Inflammatory macrophage (primary cell): ENCODE data around the gene BCL2L13.
"Not testable (repeated sequence)": the region's sequence is repeated elsewhere in the genome, so short reads cannot be mapped to it uniquely, and the experiment has no call there.

Experiments used
- DNase-seq, 2 donors: peaks; one replicate each; pipeline ENCODE4 v3.0.0-alpha.2; 2020 to 2022

The BCL2L13 gene

GRCh38 chr22:17697196-17697595 lies 58.6 kb downstream of the BCL2L13 start:
- DNase-seq: peak; percentile 26 to 37

DNA sequence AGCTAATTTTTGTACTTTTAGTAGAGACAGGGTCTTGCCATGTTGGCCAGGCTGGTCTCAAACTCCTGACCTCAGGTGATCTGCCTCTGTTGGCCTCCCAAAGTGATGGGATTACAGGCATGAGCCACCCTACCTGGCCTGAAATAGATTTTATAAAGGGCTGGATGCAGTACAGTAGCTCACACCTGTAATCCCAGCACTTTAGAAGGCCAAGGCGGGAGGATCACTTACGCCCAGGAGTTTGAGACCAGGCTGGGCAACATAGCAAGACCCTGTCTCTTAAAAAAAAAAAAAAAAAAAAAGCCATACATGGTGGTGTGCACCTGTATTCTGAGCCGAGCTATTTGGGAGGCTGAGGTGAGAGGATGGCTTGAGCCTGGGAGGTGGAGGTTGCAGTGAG lies 59.7 kb downstream of the BCL2L13 start:
- not testable (repeated sequence) for DNase-seq

DNA sequence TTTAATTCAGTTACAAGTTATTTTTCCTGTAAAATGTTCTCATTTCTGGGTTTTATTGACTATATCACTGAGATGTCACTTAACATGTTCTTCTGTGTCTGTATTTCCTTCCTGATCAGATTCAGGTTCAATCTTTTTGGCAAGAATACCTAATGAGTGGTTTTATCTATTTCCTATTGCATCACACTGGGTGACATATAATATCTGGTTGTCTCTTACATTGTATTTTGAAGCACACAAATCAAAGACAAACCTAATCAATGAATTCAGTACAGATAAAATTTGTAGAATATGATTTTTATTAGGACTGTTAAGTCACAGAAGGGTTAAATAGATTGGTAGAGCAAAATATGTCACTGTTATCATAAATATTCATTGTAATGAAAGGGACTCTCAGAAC lies 60.4 kb downstream of the BCL2L13 start:
- DNase-seq: no peak

DNA sequence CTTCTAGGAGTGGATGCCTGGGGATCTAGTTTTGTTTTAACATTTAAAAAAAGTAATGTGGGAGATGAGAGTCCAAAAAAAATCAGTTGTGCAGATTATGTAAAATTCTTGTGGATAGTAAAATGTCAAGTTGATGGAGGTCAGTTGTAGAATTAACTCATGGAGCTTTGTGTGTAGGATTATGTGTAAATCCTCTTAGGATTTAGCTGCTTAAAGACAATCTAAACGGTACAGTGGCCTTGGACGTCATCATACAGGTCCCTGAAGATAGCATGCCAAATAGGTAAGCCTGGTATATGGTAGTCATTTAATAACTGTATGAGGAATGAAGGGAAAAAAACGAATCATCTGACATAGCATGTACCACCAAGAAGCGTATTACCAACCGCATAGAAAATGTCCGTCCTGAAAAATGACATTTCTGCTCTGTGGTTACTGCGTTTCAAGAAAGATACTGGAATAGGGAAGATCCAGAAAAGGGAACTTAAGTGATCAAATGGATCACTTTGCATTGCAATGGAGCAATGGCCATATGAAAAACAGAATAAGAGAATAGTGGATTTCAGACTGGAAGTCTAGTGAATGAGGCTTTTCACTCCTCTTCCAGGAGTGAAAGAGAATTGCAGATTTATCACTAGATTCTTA lies 61.3 kb downstream of the BCL2L13 start:
- DNase-seq: peak; percentile 67 to 87

GRCh38 chr22:17700778-17701177 lies 62.2 kb downstream of the BCL2L13 start:
- no peak for DNase-seq

DNA sequence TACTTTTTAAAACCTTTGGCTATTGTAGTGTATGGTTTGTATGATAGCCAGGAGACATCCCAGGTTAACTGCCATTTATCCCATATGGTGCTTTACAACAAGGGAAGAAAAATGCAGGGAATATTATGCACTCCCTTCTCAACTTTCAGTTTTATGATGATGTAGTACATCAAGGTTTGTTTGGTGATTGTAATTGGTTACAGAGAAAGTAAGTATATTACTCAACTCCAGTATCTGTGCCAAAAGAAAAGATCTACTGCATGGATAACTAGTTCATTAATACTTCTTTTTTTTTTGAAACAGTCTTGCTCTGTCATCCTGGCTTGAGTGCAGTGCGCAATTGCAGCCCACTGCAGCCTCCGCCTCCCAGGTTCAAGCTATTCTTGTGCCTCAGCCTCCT lies 65.3 kb downstream of the BCL2L13 start:
- DNase-seq: no peak

DNA sequence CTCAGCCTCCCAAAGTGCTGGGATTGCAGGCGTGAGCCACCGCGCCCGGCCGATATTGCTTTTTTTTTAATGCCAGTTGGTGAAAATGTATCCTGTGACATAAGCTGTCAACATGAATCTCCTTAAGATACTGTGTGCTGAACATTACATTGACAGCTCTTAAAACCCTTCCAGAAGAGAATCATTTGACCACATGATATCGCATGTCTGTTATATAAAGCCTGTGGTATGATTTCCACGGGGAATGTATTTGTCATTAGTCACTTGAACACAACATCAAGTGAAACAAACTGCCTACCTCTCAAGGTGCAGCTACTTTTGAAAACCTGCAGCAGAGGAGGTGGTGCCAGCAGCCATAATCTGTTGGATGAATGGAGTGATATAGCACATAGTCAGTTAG lies 67.0 kb downstream of the BCL2L13 start:
- no peak for DNase-seq

- DNase-seq: peak; percentile 66 to 86
These were observed 67.7 kb downstream of the BCL2L13 start for GRCh38 chr22:17705951-17706900.

GRCh38 chr22:17706947-17707346 lies 68.4 kb downstream of the BCL2L13 start:
- peak in 1 of 2 donors; percentile 25 for DNase-seq

DNA sequence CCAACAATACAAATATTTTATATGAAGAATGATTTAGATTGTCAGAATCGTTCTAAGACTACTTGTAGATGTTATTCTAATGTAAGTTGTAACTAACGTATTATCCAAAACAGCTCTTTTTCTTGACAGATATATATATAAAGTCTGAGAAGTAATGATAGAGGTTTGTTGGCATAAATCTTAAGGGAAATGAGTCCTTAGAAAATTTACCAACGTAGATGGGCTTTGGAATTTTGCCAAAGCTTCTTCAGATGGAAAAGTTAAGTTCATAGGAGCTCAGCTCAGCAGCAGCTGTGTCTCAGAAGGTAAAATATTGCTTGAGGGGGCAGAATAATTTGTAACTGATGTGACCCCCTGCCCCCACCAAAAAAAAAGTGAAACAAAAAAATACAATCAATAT lies 69.0 kb downstream of the BCL2L13 start:
- no peak for DNase-seq

DNA sequence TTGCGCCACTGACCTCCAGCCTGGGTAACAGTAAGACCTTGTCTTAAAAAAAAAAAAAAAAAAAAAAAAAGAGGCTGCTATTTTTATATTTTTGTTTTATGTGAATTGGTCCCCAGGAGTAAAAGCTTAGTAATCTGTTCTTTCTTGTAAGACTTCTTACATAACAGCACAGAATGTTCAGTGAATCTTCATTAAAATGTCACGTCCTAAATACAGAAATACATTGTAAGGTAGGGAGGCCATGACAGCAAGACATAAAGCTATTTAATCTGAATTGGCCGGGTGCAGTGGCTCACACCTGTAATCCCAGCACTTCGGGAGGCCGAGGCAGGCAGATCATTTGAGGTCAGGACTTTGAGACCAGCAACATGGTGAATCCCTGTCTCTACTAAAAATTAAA lies 71.5 kb downstream of the BCL2L13 start:
- no peak for DNase-seq

DNA sequence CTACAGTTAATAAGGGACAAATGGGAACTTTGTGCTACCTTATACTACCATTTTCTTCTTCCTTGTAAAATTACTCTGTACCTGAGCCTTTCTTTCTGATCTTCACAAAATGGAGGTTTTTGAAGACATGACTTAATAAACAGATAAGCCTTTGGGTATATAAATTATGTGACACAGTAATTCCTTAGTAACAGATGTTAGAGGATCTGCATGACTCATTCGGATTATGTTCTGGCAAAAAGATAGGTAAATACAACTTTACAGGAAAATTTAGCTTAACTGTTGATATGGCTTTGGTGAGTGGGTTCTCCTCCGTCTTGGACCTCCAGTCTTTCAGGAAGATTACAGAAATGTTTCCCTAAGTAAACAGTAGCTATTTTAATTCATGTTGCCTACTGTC lies 73.9 kb downstream of the BCL2L13 start:
- DNase-seq: no peak

- DNase-seq: no peak
These were observed 78.0 kb downstream of the BCL2L13 start for GRCh38 chr22:17716529-17716928.

- no peak for DNase-seq
These were observed 79.2 kb downstream of the BCL2L13 start for GRCh38 chr22:17717708-17718107.

GRCh38 chr22:17719911-17720310 lies 81.4 kb downstream of the BCL2L13 start:
- DNase-seq: no peak

DNA sequence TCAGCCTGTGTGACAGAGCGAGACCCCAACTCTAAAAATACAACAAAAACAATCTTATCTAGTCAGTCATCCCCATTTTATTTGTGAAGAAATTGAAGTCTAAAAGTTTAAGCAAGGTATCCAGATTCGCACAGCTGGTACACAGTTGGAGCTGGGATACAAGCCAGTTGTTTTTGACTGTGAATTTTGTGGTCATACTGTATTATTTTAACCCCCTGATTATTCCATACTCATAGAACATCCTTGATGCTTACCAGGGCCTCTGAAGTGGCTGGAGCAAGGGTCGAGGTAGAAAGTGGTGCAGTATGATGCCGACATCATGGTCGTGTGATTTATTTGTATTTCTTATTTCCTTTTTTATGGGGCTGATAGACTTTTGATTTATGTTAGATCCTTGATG lies 85.7 kb downstream of the BCL2L13 start:
- DNase-seq: no peak

GRCh38 chr22:17724678-17725499 lies 86.3 kb downstream of the BCL2L13 start:
- no peak for DNase-seq

DNA sequence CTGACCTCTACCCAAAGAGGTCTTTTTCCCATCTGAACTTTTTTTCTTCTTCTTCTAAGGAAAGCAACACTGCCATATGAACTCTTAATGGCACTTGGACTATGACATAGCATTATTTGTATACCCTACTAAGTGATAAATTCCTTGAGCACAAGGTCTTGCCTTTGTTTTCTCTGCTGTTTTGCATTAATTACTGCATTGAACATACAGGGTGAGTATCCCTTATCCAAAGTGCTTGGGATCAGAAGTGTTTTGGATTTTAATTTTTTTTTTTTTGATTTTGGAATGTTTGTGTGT lies 86.9 kb downstream of the BCL2L13 start:
- DNase-seq: no peak

- no peak for DNase-seq
These were observed 87.7 kb downstream of the BCL2L13 start for GRCh38 chr22:17726006-17726927.

DNA sequence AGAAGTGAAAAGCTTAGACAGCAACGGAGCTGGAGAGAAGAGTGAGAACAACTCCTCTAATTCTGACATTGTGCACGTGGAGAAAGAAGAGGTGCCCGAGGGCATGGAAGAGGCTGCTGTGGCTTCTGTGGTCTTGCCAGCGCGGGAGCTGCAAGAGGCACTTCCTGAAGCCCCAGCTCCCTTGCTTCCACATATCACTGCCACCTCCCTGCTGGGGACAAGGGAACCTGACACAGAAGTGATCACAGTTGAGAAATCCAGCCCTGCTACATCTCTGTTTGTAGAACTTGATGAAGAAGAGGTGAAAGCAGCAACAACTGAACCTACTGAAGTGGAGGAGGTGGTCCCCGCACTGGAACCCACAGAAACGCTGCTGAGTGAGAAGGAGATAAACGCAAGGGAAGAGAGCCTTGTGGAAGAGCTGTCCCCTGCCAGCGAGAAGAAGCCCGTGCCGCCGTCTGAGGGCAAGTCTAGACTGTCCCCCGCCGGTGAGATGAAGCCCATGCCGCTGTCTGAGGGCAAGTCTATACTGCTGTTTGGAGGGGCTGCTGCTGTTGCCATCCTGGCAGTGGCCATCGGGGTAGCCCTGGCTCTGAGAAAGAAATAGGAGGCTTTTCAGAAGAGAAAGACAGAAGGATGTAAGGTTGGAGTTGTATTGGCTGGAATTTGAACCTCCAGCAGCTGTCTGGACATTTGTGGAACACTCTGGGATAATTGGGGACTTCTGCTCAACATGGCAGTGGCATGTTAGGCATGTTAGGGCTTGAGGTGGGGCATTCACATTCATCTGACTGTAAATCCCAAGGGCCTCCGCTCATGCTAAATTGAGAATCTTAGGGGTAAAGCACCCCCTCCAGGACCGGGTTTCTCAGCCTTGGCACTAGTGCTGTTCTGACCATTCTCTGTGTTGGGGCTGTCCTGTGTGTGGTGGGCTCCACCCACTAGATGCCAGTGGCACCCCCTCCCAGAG lies 88.7 kb downstream of the BCL2L13 start:
- DNase-seq: peak; percentile 48 to 53

- no peak for DNase-seq
These were observed 90.2 kb downstream of the BCL2L13 start for GRCh38 chr22:17728786-17729185.
